DOHH2 (cell line): Measurements from ENCODE around the gene TFPT.

Experiments used
- CTCF ChIP-seq: fragments of 200-600 bp; sonication (generic); IDR thresholded peaks from one replicate; pipeline ENCODE4 v1.5.1; 2014; ENCODE audit warnings: antibody characterized with exemption, mild to moderate bottlenecking, low read depth, low read length; ENCODE audit not compliant: poor library complexity, severe bottlenecking
- EZH2phosphoT487 ChIP-seq: fragments of 200-600 bp; sonication (generic); IDR thresholded peaks from 2 replicates; pipeline ENCODE4 v1.6.1; 2017; ENCODE audit warnings: borderline replicate concordance, mild to moderate bottlenecking, antibody characterized with exemption, low read length, moderate library complexity, mixed read lengths

GRCh38 chr19:54106716-54107115 lies 8.7 kb downstream of the TFPT start:
- no peak for TF ChIP-seq CTCF
- TF ChIP-seq EZH2phosphoT487: no peak
